PC-9 (cell line): ENCODE data around the gene CLBA1. TPM values are rescaled to one million over a fixed set of nuclear protein-coding genes. Genes with fewer than 3 reads are reported as not detected.

ENCODE experiments used
- BruUV-seq: library from RNA; stranded (reverse); fragments of 400-500 nt; replicated peaks from 2 replicates; lab custom pipeline; 2021; lab: Mats Ljungman, UMichigan
- CTCF ChIA-PET: fragments of 300-600 bp; sonication (Branson Sonifier 250); formaldehyde crosslinking; loops from one replicate; lab custom pipeline; 2022; ENCODE audit warnings: antibody characterized with exemption; lab: Charles Lee
- POLR2A ChIA-PET: fragments of 300-600 bp; sonication (Branson Sonifier 250); formaldehyde crosslinking; loops from one replicate; lab custom pipeline; 2022; ENCODE audit warnings: antibody characterized with exemption; ENCODE audit not compliant: unreplicated experiment; lab: Charles Lee
- DNase-seq, 2 experiments: peaks; one replicate each; pipeline versions ENCODE4 v3.0.0 to v3.0.0-alpha.2; 2015 to 2022; ENCODE audit warnings: mixed read lengths in 1 of 2
- H2AFZ ChIP-seq: fragments of 200-600 bp; sonication (generic); 2 replicates; pipeline ENCODE4 v1.8.1; 2017; ENCODE audit warnings: antibody characterized with exemption
- H3F3A ChIP-seq: fragments of 200-600 bp; sonication (generic); 2 replicates; pipeline ENCODE4 v1.8.1; 2017; ENCODE audit warnings: antibody characterized with exemption, mild to moderate bottlenecking, low read depth; ENCODE audit not compliant: insufficient read depth
- H3K27ac ChIP-seq: fragments of 200-600 bp; sonication (generic); 2 replicates; pipeline ENCODE4 v1.6.1; 2016; ENCODE audit warnings: mixed run types
- H3K27me3 ChIP-seq: fragments of 200-600 bp; sonication (generic); 2 replicates; pipeline ENCODE4 v1.6.1; 2016; ENCODE audit warnings: low read depth, mixed run types; ENCODE audit not compliant: insufficient read depth
- H3K36me3 ChIP-seq: fragments of 200-600 bp; sonication (generic); 2 replicates; pipeline ENCODE4 v1.6.1; 2016; ENCODE audit warnings: low read depth, mixed run types
- H3K4me1 ChIP-seq: fragments of 200-600 bp; sonication (generic); replicated peaks from 2 replicates; pipeline ENCODE4 v1.6.1; 2016; ENCODE audit warnings: mixed run types; ENCODE audit not compliant: insufficient read depth
- H3K4me2 ChIP-seq: fragments of 200-600 bp; sonication (generic); 2 replicates; pipeline ENCODE4 v1.6.1; 2017; ENCODE audit warnings: mixed run types
- H3K4me3 ChIP-seq: fragments of 200-600 bp; sonication (generic); 2 replicates; pipeline ENCODE4 v1.6.1; 2016; ENCODE audit warnings: mixed run types
- H3K79me2 ChIP-seq: fragments of 200-600 bp; sonication (generic); 2 replicates; pipeline ENCODE4 v1.6.1; 2017; ENCODE audit warnings: low read depth, mixed run types
- H3K9me2 ChIP-seq: fragments of 200-600 bp; sonication (generic); 2 replicates; pipeline ENCODE4 v1.8.1; 2017; ENCODE audit warnings: mild to moderate bottlenecking; ENCODE audit not compliant: insufficient read depth
- H3K9me3 ChIP-seq: fragments of 200-600 bp; sonication (generic); 2 replicates; pipeline ENCODE4 v1.8.1; 2016; ENCODE audit warnings: low read depth; ENCODE audit not compliant: insufficient read depth
- H4K20me1 ChIP-seq: fragments of 200-600 bp; sonication (generic); 2 replicates; pipeline ENCODE4 v1.8.1; 2017; ENCODE audit not compliant: insufficient read depth
- CTCF ChIP-seq: fragments of 200-600 bp; sonication (generic); conservative IDR thresholded peaks from 2 replicates; pipeline ENCODE4 v1.6.1; 2017; ENCODE audit warnings: mixed run types, antibody characterized with exemption, mild to moderate bottlenecking, moderate library complexity
- EZH2 ChIP-seq: fragments of 200-600 bp; sonication (generic); IDR thresholded peaks from 2 replicates; pipeline ENCODE4 v1.8.0; 2017; ENCODE audit warnings: antibody characterized with exemption, low read depth
- intact Hi-C: fragments of 100-400 bp; cut with micrococcal nuclease; formaldehyde crosslinking; loops from one replicate; pipeline ENCODE4 v1.10.0; 2022; ENCODE audit not compliant: unreplicated experiment
- total RNA-seq: library from RNA; stranded (reverse); gene quantifications from 2 replicates; pipeline ENCODE4 v1.2.3, GENCODE V29; 2021

Gene CLBA1
- total RNA-seq, 1 experiment from 2014 or later = 12.6 TPM

GRCh38 chr14:104989951-104990303 lies 4.3 kb downstream of the CLBA1 start:
- ChIA-PET CTCF (no interaction called here), POLR2A (no interaction called here)
- H2AFZ ChIP-seq = no peak overlapping the region
- no peaks in the 10 kb centered on the region for H3K9me2 ChIP-seq
- no peak overlapping the region for H3K4me2 ChIP-seq
- H3K27ac ChIP-seq = no peak overlapping the region
- peaks cover 7% of the 10 kb centered on the region; the same call in 1 of the 2 replicates for H3F3A ChIP-seq
- H3K27me3 ChIP-seq = no peaks in the 10 kb centered on the region
- peaks cover 11% of the 10 kb centered on the region for H3K4me1 ChIP-seq
- DNase-seq = no peak
- H3K36me3 ChIP-seq = peaks cover 4% of the 10 kb centered on the region; the same call in 1 of the 2 replicates
- intact Hi-C loops = no loop called here
- 0 out of 2 replicates have a peak, but pooled peaks cover 7% of the 10 kb centered on the region for H4K20me1 ChIP-seq
- H3K79me2 ChIP-seq = peaks cover 14% of the 10 kb centered on the region
- no TSS peak for BruUV-seq
- H3K4me3 ChIP-seq = no peak overlapping the region
- no peaks in the 10 kb centered on the region for H3K9me3 ChIP-seq
- TF ChIP-seq CTCF (no peak), EZH2 (no peak)

DNA sequence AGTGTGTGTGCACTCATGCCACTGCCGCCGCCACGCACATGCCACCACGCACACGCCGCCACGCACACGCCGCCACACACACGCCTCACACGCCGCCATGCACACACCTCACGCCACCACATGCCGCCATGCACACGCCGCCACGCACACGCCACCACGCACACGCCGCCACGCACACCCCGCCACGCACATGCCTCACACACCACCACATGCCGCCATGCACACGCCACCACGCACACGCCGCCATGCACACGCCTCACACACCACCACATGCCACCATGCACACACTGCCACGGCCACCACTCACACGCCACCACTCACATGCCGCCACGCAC lies 6.3 kb downstream of the CLBA1 start:
- H3K9me2 ChIP-seq = no peaks in the 10 kb centered on the region
- no peak overlapping the region for H3K4me2 ChIP-seq
- H3F3A ChIP-seq = peaks cover 13% of the 10 kb centered on the region; the same call in 1 of the 2 replicates
- ChIA-PET CTCF (no interaction called here), POLR2A (no interaction called here)
- no peak overlapping the region for H3K4me3 ChIP-seq
- intact Hi-C loops = no loop called here
- H2AFZ ChIP-seq = no peak overlapping the region
- BruUV-seq = no TSS peak
- H3K27ac ChIP-seq = no peak overlapping the region
- H3K36me3 ChIP-seq = peaks cover 4% of the 10 kb centered on the region; the same call in 1 of the 2 replicates
- H3K79me2 ChIP-seq = peaks cover 5% of the 10 kb centered on the region
- no peaks in the 10 kb centered on the region for H3K9me3 ChIP-seq
- peaks cover 5% of the 10 kb centered on the region for H3K4me1 ChIP-seq
- no peak for TF ChIP-seq EZH2
- no peak for TF ChIP-seq CTCF
- H3K27me3 ChIP-seq = no peaks in the 10 kb centered on the region
- H4K20me1 ChIP-seq = 0 out of 2 replicates have a peak, but pooled peaks cover 7% of the 10 kb centered on the region
- DNase-seq = no peak

- TF ChIP-seq EZH2 (no peak), CTCF (no peak)
- Histone ChIP-seq H3K27ac (no peak overlapping the region), H3K4me1 (no peaks in the 10 kb centered on the region), H3K4me3 (no peak overlapping the region), H3K27me3 (no peaks in the 10 kb centered on the region), H3K36me3 (peaks cover 4% of the 10 kb centered on the region; the same call in 1 of the 2 replicates), H3K79me2 (no peaks in the 10 kb centered on the region), H3K4me2 (no peak overlapping the region), H4K20me1 (0 out of 2 replicates have a peak, but pooled peaks cover 7% of the 10 kb centered on the region), H2AFZ (no peak overlapping the region), H3K9me2 (no peaks in the 10 kb centered on the region), H3F3A (peaks cover 20% of the 10 kb centered on the region; the same call in 1 of the 2 replicates), H3K9me3 (no peaks in the 10 kb centered on the region)
- no TSS peak for BruUV-seq
- ChIA-PET POLR2A (no interaction called here), CTCF (no interaction called here)
- intact Hi-C loops = no loop called here
- no peak for DNase-seq
Measured at GRCh38 chr14:104992501-104992900, 6.9 kb downstream of the CLBA1 start.
